GM12801 (cell line): Measurements from ENCODE around the gene MICAL2.

Experiments used
- TF ChIP-seq, protein P1 (sequence below): IDR thresholded peaks from one replicate; pipeline ENCODE4 v1.5.1; 2011; ENCODE audit warnings: control low read depth; ENCODE audit not compliant: insufficient read length; ENCODE audit errors: extremely low read depth

Gene MICAL2

DNA sequence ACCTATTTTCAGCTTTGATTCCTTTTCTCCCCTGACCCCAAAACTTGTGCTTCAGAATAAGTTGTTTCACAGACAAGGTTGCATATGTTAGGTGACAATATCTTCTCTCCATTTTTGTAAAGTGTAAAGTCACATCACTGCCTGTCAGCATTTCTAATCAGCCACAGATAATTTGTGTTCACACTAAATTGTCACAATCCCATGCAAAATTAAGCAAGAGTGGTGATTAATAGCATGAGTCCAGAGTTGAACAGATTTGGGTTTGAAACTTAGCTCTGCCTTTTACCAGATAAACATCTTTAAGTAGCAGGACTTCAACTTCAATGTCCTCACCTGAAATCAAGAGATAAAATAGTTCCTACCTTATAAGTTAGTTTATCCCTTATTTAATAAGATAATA, 80.1 kb downstream of the MICAL2 start:
- TF ChIP-seq, protein P1, sequence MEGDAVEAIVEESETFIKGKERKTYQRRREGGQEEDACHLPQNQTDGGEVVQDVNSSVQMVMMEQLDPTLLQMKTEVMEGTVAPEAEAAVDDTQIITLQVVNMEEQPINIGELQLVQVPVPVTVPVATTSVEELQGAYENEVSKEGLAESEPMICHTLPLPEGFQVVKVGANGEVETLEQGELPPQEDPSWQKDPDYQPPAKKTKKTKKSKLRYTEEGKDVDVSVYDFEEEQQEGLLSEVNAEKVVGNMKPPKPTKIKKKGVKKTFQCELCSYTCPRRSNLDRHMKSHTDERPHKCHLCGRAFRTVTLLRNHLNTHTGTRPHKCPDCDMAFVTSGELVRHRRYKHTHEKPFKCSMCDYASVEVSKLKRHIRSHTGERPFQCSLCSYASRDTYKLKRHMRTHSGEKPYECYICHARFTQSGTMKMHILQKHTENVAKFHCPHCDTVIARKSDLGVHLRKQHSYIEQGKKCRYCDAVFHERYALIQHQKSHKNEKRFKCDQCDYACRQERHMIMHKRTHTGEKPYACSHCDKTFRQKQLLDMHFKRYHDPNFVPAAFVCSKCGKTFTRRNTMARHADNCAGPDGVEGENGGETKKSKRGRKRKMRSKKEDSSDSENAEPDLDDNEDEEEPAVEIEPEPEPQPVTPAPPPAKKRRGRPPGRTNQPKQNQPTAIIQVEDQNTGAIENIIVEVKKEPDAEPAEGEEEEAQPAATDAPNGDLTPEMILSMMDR = no peak

DNA sequence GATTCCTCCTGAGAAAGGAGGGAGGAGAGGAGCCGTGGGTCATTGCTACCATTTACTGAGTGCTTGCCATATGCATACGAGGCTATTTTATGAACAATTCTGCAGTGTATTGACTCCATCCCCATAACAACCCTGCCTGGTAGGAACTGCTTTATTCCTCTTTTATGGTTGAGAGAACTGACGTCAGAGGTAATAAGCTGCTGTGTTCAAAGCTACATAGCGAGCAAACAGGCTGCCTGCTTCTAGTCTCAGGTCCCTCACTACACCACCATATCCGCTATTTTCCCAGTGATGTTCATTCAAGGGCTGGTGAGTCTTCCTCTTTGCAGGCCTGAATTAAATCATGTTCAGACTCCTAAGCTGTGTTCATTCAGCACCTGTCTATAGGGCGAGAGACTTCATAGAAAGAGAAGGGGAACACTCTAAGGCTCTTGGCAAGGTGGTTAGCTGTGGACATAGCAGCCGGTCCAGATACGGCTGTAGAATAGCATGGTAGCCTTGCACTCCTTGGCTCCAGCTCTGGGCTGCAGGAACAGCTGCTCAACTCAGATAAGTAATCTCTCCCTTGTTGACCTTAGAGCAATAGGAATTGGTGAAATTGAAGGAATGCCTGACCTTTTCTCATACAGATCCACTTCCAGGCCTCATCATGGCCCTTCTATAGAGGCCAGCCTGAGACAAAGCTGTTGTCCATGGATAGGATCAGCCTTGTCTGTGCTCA, 82.6 kb downstream of the MICAL2 start:
- TF ChIP-seq, protein P1 = no peak

GRCh38 chr11:12193515-12194336, 83.3 kb downstream of the MICAL2 start:
- TF ChIP-seq, protein P1 = no peak

GRCh38 chr11:12195768-12196167, 85.4 kb downstream of the MICAL2 start:
- TF ChIP-seq, protein P1 = no peak

DNA sequence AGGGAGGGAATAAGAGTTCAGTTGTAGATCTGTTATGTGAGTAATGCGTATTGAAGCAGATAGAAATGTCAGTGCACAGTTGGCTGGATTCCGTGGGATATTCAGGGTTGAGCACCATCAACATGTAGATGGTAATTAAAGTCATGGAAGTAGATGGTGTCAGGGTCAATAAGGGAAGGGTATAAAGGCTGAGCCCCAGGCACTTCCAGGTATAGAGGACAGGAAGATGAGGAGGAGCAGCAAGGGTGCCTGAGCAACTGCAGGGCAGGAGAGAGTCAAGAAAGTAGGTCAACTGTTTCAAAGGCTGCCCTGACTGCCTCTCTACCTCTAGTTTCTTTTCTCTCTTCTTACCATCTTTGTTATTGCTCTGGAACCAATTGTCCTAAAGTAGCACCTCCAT, 85.9 kb downstream of the MICAL2 start:
- TF ChIP-seq, protein P1 = no peak

GRCh38 chr11:12196872-12197271, 86.5 kb downstream of the MICAL2 start:
- TF ChIP-seq, protein P1 = no peak
